HG03025 (cell line): ENCODE data around the gene TMED5.

Experiments
- ATAC-seq: cut with Tn5 transposase; IDR thresholded peaks from one replicate; pipeline ENCODE4 v1.9.1; 2021; ENCODE audit warnings: mild to moderate bottlenecking, moderate library complexity; ENCODE audit not compliant: unreplicated experiment, low FRiP score

Gene TMED5

DNA sequence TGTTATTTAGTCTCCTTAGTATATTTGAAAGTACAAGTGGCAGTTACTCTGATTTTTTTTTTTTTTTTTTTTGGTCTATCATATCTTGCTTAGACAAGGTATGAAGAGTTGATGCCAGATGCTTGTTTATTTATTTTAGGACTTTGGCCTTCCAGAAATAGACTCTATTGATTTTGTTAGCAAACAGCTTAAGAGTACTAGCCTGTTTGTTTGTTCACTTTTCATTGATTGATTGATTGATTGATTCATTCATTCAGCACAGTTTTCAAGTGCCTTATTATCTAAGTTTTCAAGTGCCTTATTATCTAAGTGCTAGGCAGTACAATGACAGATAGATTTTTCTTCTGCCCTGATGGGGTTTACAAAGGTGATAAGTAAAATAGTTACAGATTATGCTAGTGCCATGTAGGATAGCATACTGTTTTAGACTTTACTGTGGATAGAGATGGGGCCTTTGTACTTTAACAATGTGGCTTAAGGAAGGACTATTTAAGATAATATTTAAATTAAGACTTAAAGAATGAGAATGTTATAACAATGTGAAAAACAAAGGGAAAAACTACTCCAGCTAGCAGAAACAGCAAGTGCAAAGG is 50.6 kb downstream of the TMED5 start:
- ATAC-seq, result no peak

DNA sequence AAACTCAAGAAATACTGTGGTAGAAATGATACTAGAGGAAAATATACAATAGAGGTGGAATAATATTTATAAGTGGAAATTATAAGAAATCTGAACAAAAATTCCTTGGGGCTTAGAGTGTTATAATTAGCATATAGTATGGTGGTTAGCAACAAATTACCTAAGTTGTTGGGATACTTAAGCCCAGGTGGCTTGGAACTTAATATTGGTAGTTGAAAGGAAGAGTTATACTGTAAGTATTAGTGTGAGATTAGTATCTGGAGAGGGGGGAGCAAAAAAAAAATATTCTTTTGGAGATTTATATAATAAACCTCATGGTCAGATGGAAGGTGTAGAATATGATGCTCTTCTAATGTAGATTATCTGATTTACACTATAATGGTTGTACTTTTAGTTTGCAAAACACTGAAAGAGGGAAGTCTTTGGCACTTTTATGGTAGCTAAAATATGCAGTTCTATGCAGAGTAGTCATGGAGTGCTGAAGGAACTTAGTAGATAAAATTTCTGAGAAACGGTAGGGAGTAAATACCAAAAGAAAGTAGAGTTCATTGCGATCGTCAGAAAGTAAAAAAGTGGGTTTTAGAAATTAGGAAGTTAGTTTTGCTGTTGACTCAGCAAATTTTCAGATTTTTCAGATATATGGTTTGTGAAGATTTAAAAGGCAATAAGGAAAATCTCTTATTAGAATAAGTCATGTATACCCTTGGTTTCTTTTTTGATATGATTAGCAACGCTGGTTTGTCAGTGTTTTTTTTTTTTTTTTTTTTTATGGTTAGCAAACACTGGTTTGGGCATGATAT is 55.5 kb downstream of the TMED5 start:
- ATAC-seq, result no peak

DNA sequence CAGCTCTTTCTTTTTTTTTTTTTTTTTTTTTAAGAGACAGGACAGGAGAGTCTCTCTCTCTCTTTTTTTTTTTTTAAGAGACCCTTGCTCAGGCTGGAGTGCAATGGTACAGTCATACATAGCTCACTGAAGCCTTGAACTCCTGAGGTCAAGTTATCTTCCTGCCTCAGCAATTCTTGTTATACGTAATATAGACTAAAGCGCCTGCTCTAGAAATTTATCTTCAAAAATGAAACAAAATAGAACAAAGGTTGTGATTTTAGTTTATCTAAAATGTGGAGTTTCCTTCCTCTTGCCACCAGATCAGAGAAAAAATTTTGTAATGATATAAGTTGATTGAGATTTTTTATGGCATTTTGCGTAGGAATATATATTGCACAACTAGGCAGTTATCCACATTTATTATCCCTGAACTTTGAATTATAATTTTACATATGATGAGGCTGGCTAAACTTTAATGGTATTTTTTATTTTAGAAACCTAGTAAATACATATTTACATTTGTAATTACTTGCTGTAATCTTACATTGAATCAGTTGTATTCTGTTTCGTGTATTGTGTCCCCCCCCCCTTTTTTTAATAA is 56.9 kb downstream of the TMED5 start:
- no peak for ATAC-seq

DNA sequence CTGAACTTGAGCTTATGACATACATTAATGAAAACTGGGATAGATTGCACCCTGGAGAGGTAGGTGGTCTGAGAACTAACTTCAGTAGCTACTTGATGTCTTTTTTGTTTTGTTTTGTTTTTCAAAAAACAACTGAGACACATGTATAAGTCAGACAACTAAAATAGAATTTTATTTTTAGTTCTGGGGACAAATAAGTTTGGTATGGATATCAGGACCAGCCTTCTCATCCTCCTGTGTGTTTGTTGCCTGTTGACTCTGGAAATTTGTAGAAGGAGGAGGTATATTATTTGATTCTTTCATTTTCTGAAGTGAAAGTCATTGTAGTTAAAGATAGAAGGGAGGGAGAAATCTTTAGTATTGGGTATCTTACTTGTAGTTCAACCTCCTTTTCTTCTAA is 59.6 kb downstream of the TMED5 start:
- ATAC-seq, result no peak

DNA sequence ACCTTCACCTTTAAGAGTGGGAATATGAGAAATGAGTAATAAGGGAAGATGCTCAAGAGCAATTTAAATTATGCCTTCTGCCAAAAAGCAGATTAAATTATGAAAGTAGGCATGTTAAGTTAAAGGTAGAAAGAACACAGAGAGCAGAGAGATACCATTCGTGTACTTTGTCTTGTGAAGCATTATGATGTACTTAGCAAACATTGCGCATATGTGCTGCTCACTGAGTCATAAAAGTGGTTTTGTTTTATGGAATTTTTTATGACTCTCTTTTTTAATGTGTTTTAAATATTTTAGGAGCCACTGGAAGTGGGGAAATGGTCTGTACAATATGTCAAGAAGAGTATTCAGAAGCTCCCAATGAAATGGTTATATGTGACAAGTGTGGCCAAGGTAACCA is 65.8 kb downstream of the TMED5 start:
- ATAC-seq, result no peak

DNA sequence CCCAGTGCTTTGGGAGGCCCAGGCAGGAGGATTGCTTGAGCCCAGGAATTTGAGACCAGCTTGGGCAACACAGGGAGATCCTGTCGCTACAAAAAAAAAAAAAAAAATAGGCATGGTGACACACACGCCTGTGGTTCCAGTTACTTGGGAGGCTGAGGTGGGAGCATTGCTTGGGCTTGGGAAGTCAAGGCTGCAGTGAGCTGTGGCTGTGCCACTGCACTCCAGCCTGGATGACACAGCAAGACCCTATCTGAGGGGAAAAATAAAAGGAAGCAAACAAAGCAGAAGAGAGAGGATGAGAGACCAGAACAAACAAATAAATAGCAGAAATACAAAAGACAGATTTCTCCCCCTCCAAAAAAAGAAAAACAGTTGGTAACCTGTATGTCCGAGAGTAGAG is 67.1 kb downstream of the TMED5 start:
- no peak for ATAC-seq

DNA sequence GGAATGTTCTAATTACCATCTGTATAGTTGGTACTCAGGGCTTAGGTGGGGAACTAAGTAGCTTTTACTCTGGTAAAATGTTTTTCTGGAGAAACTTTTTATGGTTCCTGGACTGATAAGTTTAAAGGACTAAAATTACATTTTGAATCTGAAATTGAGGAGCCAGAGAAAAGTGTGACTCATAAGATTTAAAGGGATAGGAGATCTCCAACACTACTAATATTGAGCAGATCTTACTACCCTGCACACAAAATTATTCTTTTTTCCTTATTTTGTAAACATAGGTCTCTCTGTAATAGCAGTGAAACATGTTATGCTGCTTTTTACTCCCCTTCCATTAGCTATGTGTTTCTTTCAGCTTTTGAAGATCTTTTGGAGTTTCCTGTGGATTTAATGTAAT is 68.7 kb downstream of the TMED5 start:
- no peak for ATAC-seq

DNA sequence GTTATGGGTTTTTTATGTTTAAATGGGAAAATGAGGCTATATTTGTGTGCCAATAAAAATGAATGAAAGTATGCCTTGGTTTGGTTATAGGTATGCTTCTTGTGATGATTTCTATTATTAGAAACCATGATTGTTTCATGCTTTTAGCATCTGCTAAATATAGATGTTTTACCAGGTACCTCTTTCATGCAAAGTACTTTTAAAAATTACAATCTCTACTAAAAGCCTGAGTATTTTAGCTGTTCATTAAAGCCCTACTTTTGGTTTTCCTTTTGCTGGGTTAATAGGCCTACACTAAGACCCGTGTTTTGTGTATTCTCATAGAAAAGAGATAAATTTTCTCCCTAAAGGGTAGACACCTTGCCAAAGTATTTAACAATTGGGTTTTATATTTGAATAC is 69.1 kb downstream of the TMED5 start:
- no peak for ATAC-seq

DNA sequence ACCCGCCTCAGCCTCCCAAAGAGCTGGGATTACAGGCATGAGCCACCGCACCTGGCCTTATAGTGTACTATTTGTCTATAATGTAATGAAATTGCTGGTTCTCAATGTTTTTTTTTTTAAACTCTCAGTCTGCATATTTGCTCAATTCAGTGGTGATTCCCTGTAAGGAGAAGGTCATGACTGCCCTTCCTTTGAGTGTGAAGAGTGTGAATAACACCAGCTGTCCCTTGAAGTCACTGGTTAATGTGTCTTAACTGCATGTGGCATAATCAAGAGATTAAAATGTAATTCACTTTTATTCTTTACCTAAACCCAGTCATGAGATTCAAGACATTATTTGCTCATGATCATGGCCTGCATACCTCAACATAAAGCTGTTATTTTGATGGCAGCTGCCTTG is 70.6 kb downstream of the TMED5 start:
- no peak for ATAC-seq

DNA sequence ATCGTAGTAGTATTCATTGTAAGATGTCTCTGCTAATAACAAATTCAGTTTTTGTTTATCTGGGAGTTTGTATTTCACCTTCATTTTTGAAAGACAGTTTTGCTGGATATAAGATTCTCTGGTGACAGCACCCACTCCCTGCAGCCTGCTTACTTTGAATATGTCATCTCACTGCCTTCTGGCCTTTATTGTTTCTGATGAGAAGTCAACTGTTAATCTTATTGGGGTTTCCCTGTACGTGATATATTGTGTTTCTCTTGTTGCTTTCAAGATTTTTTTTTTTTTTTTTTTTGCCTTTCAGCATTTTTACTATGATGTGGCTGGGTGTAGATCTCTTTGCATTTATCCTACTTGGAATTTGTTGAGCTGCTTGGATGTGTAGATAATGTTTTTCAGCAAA is 71.9 kb downstream of the TMED5 start:
- ATAC-seq, result no peak

DNA sequence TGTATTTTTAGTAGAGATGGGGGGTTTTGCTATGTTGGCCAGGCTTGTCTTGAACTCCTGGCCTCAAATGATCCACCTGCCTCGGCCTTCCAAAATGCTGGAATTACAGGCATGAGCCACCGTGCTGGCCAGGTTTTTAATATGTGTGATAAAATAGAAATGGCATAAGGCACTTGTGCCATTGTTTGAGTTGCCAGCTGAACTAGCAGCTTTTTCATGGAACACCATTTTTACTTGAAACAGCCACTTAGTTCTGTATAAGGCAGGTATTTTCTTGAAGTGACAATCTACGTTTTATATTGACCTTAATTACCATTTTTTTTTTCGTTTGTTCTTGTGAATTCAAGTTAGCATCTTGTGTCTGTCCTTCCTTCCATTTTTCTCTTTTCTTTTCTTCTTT is 72.8 kb downstream of the TMED5 start:
- ATAC-seq, result no peak

DNA sequence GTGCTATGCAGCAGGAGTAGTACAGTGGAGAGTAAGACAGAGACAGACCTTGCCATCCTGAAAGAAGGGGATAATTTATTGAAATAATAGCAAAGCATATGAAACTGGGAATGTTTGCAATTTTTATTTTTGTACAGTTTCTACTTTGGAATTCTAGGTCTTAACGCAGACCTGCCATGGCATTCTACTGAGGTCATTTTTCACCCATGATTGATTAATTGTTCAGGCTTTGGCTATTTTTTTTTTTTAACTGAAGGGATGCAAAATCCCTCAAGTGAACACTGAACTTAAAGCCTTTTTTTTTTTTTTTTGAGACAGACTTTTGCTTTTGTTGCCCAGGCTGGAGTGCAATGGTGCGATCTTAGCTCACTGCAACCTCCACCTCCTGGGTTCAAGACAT is 74.0 kb downstream of the TMED5 start:
- no peak for ATAC-seq

DNA sequence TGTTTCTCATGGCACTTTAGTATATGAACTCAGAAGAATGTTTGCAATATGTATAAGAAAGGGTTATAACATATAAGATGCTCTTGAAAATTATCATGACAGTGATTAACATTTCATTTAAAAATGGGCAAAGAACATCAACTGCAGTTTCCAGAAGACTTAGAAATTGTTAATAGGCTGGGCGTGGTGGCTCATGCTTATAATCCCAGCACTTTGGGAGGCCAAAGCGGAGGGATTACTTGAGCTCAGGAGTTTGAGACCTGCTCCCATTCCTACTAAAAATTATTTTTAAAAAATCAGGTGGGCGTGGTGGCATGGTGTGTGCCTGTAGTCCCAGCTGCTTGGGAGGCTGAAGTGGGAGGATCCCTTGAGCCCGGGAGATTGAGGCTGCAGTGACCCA is 78.1 kb downstream of the TMED5 start:
- ATAC-seq, result no peak
